GM12892 (cell line): ENCODE measurements around the gene SHOX.

Experiments
- DNase-seq: peaks from one replicate; pipeline ENCODE4 v3.0.0; 2011; ENCODE audit not compliant: insufficient read length
- FAIRE-seq: peaks from 2 replicates; lab custom pipeline; 2011; peaks lifted over from hg19 to GRCh38; lab: Jason Lieb, UNC
- POLR2A ChIP-seq: IDR thresholded peaks from 2 replicates; pipeline ENCODE4 v1.6.1; 2011; ENCODE audit warnings: low read depth, low read length, control low read depth
- POLR2AphosphoS5 ChIP-seq: IDR thresholded peaks from 2 replicates; pipeline ENCODE4 v1.6.1; 2011; ENCODE audit warnings: low read depth, low read length, control low read depth
- TAF1 ChIP-seq: IDR thresholded peaks from 2 replicates; pipeline ENCODE4 v1.6.1; 2011; ENCODE audit warnings: low read depth, mild to moderate bottlenecking, control low read depth, low read length, borderline replicate concordance

The SHOX gene

DNA sequence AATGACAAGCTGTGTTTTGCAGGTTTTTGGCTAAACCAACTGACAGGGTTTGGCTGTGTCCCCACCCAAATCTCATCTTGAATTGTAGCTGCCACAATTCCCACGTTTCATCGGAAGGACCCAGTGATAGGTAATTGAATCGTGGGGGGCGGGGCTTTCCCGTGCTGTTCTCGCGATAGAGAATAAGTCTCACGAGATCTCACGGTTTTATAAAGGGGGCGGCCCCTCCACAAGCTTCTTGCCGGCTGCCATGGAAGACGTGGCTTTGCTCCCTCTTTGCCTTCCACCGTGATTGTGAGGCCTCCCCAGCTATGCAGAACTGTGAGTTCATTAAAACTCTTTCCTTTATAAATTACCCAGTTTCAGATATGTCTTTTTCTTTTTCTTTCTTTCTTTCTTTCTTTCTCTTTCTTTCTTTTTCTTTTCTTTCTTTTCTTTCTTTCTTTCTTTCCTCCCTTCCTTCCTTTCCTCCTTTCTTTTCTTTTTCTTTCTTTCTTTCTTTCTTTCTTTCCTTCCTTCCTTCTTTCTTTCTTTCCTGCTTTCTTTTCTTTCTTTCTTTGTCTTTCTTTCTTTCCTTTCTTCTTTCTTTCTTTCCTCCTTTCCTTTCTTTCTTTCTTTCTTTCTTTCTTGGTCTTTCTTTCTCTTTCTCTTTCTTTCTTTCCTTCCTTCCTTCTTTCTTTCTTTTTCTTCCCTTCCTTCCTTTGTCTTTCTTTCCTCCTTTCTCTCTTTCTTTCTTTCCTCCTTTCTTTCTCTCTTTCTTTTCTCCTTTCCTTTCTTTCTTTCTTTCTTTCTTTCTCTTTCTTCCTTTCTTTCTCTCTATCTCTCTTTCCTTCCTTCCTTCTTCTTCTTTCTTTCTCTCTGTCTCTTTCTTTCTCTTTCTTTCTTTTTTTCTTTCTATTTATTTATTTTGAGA is 54.8 kb downstream of the SHOX start:
- DNase-seq (no peak), FAIRE-seq (no peak)
- TF ChIP-seq POLR2AphosphoS5 (no peak), TAF1 (no peak), POLR2A (no peak)

- no peak for FAIRE-seq
- no peak for TF ChIP-seq POLR2A
- TF ChIP-seq POLR2AphosphoS5: no peak
- TF ChIP-seq TAF1: no peak
- no peak for DNase-seq
Observed at GRCh38 chrX:689983-690382, 59.4 kb downstream of the SHOX start.

- TF ChIP-seq POLR2AphosphoS5: no peak
- TF ChIP-seq POLR2A: no peak
- TF ChIP-seq TAF1: no peak
- FAIRE-seq (no peak), DNase-seq (no peak)
Observed at GRCh38 chrX:694800-695199, 64.2 kb downstream of the SHOX start.

GRCh38 chrX:698206-698605 is 67.6 kb downstream of the SHOX start:
- no peak for DNase-seq

GRCh38 chrX:700936-701335 is 70.3 kb downstream of the SHOX start:
- no peak for FAIRE-seq
- no peak for DNase-seq
- no peak for TF ChIP-seq TAF1
- no peak for TF ChIP-seq POLR2AphosphoS5
- no peak for TF ChIP-seq POLR2A

More at GRCh38 chrX:698206-698605, 67.6 kb downstream of the SHOX start:
- TF ChIP-seq POLR2A: no peak
- TF ChIP-seq POLR2AphosphoS5: no peak
- no peak for TF ChIP-seq TAF1
- no peak for FAIRE-seq

DNA sequence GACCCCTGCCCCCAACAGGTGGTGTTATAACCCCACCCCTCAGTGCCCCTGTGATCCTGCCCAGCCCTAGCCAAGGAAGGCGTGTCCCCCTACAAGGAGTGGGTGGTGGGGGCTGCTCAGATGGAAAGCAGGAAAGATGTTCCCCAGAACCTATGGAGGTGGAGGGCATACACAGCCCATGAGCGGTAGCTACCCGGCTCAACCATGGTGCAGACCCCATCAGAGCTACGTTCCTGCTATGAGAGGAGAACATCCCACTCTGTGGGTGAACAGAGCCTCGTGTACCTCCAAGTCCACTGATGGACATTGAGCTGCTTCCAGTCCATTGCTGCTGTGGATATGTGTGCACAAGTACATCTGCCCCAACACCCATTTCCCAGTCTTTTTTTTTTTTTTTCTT is 71.1 kb downstream of the SHOX start:
- FAIRE-seq: no peak
- TF ChIP-seq POLR2A (no peak), TAF1 (no peak), POLR2AphosphoS5 (no peak)
- no peak for DNase-seq

GRCh38 chrX:703466-703865 is 72.9 kb downstream of the SHOX start:
- no peak for DNase-seq
- FAIRE-seq: no peak
- TF ChIP-seq POLR2A (no peak), TAF1 (no peak), POLR2AphosphoS5 (no peak)

DNA sequence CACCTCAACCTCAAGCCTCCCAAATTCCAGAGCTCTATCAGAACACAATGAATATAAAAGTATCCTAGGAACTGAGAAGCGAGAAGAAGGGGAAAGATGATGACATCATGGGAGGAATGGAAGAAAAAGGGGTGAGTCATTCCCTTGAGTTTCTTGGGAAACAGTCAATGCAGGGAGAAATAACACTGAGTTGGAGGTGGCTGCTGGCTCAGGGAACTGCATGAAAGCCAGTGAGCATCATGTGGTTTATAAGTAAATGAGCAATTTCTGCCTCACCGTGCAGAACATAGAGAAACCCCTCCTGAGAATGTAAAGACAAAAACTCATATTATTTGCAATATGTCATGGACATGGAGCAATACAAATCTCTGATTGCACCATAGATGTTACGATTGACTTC is 73.3 kb downstream of the SHOX start:
- no peak for TF ChIP-seq TAF1
- no peak for TF ChIP-seq POLR2AphosphoS5
- TF ChIP-seq POLR2A: no peak
- FAIRE-seq (no peak), DNase-seq (no peak)
